GM18499 (cell line): ENCODE results near the gene LZTR1.

ENCODE experiments used
- ATAC-seq: cut with Tn5 transposase; IDR thresholded peaks from one replicate; pipeline ENCODE4 v1.9.1; 2021; ENCODE audit warnings: moderate number of reproducible peaks; ENCODE audit not compliant: insufficient read depth, unreplicated experiment

Gene LZTR1

DNA sequence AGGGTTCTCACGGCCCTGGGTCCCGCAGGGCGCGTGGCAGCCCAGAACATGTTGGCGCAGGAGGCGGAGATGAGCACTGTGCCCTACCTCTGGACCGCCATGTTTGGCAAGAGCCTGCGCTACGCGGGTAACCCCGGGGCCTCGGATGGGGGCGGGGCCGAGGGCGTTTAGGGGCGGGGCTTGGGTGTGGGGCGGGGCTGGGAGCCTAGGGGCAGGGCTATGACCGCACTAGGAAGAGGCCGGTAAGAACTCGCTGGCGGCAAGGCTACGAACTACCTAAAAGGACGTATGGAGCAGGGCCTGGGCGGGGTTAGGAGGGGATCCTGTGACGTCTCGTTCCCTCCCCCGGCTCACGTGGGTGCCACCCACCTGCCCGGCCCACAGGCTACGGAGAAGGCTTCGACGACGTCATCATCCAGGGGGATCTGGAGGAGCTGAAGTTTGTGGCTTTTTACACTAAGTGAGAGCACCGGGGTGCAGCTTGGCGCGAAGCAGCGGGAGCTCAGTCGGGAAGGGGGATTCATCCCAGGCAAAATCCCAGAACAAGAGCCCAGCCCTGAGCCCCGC lies 2.8 kb upstream of the LZTR1 start:
- ATAC-seq: no peak

GRCh38 chr22:20979940-20980453 lies 2.1 kb upstream of the LZTR1 start:
- ATAC-seq: no peak

DNA sequence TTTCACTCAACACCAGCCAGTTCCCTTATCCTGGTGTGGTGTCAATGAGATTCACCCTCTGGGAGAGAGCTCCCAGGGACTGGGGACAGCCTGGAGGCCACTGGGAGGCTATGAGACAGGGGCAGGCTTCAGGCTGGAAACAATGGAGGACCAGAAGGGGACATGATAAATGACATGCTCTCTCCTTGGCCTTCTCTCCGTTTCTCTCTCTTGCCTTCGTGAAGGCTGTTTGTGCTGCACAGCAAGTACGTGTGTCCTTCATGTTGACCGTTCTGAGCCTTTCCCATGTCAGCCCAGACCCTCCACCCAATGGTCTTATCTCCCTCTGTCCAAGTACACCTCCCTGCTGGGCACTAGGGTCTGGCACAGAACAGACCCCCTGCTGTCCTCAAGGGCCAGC lies 1.6 kb upstream of the LZTR1 start:
- no peak for ATAC-seq

DNA sequence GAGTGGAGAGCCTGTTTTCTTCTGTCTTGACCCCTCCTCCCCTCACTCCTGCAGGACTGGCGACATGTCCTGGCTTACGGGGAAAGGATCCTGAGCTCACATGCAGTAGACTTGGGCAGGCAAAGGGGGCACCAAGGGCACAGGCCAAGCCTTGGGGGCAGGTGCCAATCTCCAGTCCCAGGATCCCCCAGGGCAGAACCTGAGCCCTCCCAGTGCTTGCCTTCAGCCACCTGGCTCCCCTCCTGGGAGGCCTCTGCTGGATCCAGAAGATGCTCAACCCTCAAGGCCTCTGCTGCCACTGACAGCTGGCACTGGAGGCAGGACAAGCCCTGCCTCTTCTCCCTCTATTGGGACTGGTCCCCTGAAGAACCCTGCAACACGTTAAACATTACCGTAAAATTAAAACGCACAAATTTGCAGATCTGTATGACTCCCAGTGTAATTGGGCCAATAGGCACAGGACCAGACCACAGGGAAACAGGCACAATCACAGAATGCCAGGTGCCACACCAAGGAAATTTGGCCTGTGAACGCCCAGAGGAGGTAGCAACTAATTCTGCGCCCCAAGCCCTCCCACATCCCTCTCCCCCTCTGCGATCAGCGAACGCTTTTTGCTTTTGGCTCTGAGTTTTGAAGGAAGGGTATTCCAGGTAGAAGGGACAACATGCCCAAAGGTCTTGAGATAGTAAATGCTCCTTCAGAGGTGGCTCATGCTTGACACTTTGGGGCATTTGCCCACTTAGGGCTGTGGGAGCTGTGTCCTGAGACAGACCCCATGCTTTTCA lies 967 bp upstream of the LZTR1 start:
- no peak for ATAC-seq

DNA sequence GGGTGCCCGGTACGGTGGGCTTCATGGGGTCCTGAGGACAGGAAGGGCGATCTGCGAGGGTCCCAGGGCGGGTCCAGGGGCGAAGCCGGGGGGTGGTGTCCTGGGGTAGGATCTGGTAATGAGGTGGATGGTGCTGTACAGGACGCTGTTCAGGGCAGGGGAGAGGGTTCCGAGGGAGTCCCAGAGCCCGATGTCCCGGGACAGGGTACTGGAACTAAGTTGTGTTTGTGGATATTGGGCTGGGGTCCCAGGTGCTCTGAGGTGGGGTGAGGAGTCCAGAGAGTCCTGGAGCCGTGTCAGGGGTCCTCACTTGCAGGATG lies 426 bp downstream of the LZTR1 start:
- ATAC-seq: no peak

DNA sequence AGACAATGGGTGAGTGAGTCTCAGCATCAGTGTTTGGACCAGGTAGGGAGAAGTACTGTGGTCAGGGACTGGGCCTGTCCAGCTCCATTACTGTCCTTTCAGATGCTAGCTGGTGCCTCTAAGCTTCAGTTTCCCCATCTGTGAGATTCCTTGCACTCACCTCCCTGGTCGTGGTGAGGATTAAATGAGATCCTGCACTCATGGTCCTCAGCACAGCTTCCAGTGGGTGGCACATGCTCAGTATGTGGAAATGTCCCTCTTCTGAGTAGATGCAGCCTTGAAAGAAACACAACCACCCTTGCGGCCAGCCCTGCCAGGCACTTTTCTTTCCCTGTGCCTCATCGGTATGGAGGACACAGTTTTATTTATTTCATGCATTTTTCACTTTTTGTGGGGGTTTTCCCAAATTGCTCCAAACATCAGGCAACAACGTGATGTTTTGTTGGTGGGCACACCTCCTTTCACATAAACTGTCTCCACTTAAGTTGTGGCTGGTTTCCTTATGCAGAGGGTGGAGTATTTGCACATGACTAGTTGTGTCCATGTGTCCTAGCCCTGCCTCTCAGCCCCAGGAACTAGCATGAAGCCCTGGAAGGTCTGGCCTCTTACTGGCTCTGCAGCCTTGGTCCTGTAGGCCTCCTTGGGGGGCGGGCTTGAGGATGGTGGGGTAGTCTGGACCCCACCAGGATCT lies 1.1 kb downstream of the LZTR1 start:
- ATAC-seq: no peak

DNA sequence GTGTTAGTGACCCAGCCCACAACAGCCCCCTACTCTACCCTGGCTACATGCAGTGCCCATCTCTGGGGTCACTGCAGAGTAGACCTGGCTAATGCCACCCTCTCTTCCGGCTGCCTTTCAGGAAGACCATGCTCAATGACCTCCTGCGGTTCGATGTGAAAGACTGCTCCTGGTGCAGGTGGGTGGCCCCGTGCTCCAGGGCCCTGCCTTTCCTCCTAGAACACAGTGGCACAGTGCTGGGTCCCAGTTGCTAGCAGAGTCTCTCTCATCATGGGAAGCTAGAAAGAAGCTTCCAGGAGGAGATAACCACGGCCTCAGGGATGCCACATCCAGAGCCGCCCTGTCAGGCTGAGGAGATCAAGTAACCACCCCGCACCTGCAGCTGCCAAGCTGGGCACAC lies 3.6 kb downstream of the LZTR1 start:
- ATAC-seq: no peak

DNA sequence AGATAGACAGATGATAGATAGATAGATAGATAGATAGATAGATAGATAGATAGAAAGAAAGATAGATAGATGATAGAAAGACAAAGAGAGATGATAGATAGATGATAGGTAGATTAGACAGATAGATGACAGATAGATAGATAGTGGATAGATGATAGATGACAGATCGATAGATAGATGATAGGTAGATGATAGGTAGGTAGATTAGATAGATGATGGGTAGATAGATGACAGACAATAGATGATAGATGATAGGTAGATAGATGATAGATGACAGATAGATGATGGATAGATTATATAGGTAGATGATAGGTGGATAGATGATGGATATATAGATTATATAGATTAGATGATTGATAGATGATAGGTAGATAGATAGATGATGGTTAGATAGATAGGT lies 4.3 kb downstream of the LZTR1 start:
- ATAC-seq: no peak

- no peak for ATAC-seq
Observed at GRCh38 chr22:20987375-20987774, 5.3 kb downstream of the LZTR1 start.

GRCh38 chr22:20988573-20989322 lies 6.7 kb downstream of the LZTR1 start:
- ATAC-seq: no peak

GRCh38 chr22:20989323-20990138 lies 7.4 kb downstream of the LZTR1 start:
- ATAC-seq: no peak

- ATAC-seq: no peak
Observed at GRCh38 chr22:20990184-20991180, 8.4 kb downstream of the LZTR1 start.

GRCh38 chr22:20991252-20992055 lies 9.4 kb downstream of the LZTR1 start:
- no peak for ATAC-seq

- ATAC-seq: no peak
Observed at GRCh38 chr22:20992056-20992442, 10.0 kb downstream of the LZTR1 start.

- no peak for ATAC-seq
Observed at GRCh38 chr22:20992456-20993303, 10.6 kb downstream of the LZTR1 start.

GRCh38 chr22:20993304-20994127 lies 11.4 kb downstream of the LZTR1 start:
- no peak for ATAC-seq
